CD4-positive, alpha-beta memory T cell (primary cell): ENCODE results near the gene KLK14. TPM values are rescaled to one million over a fixed set of nuclear protein-coding genes. Genes with fewer than 3 reads are reported as not detected.

Experiments used
- CTCF ChIA-PET: fragments of 350-600 bp; sonication (Branson Sonifier 250); formaldehyde crosslinking; loops from one replicate; lab custom pipeline; 2021; ENCODE audit warnings: inconsistent platforms; ENCODE audit not compliant: partially characterized antibody; lab: Charles Lee
- POLR2A ChIA-PET: fragments of 350-600 bp; sonication (Branson Sonifier 250); formaldehyde crosslinking; loops from one replicate; lab custom pipeline; 2021; ENCODE audit not compliant: partially characterized antibody; lab: Charles Lee
- DNase-seq, 5 donors: peaks; one replicate each; pipeline versions ENCODE4 v3.0.0 to v3.0.0-alpha.2; 2020 to 2022; ENCODE audit warnings: mixed read lengths in 1 of 5
- H3K27ac ChIP-seq: one replicate; pipeline ENCODE4 v1.7.0; 2013; ENCODE audit warnings: low read depth, low read length
- H3K27me3 ChIP-seq: 2 replicates; pipeline ENCODE4 v1.7.0; 2013; ENCODE audit warnings: mild to moderate bottlenecking, low read length, moderate library complexity; ENCODE audit not compliant: insufficient read depth
- H3K36me3 ChIP-seq: 2 replicates; pipeline ENCODE4 v1.7.0; 2013; ENCODE audit warnings: mild to moderate bottlenecking, low read length, moderate library complexity; ENCODE audit not compliant: insufficient read depth
- H3K4me1 ChIP-seq: 2 replicates; pipeline ENCODE4 v1.7.0; 2013; ENCODE audit warnings: mild to moderate bottlenecking, low read length, moderate library complexity; ENCODE audit not compliant: insufficient read depth
- H3K4me3 ChIP-seq, 2 donors: one replicate each; pipeline ENCODE4 v1.7.0; 2013; ENCODE audit warnings: low read length in 2 of 2, mild to moderate bottlenecking in 1 of 2
- H3K9me3 ChIP-seq, 2 donors: one replicate each; pipeline ENCODE4 v1.7.0; 2013; ENCODE audit warnings: low read length in 2 of 2, control low read depth in 1 of 2; ENCODE audit not compliant: control insufficient read depth in 1 of 2
- H3K27ac Mint-ChIP-seq, 7 donors: one replicate each; pipeline ENCODE4 v1.8.0; 2020 to 2021; ENCODE audit warnings: mixed read lengths in 7 of 7, mild to moderate bottlenecking in 6 of 7, inconsistent platforms in 3 of 7, moderate library complexity in 3 of 7
- H3K27me3 Mint-ChIP-seq, 2 donors: one replicate each; pipeline ENCODE4 v1.8.0; 2020 to 2021; ENCODE audit warnings: mixed read lengths in 2 of 2
- H3K36me3 Mint-ChIP-seq, 2 donors: one replicate each; pipeline ENCODE4 v1.8.0; 2020 to 2021; ENCODE audit warnings: mixed read lengths in 2 of 2, inconsistent platforms in 1 of 2, mild to moderate bottlenecking in 1 of 2
- H3K4me1 Mint-ChIP-seq, 4 donors: one replicate each; pipeline ENCODE4 v1.8.0; 2020 to 2021; ENCODE audit warnings: mixed read lengths in 4 of 4, mild to moderate bottlenecking in 1 of 4
- H3K4me3 Mint-ChIP-seq, 8 donors: one replicate each; pipeline ENCODE4 v1.8.0; 2020 to 2021; ENCODE audit warnings: mixed read lengths in 8 of 8, mild to moderate bottlenecking in 7 of 8, moderate library complexity in 6 of 8, inconsistent platforms in 3 of 8
- H3K9me3 Mint-ChIP-seq, 8 donors: one replicate each; pipeline ENCODE4 v1.8.0; 2020 to 2021; ENCODE audit warnings: mixed read lengths in 8 of 8, mild to moderate bottlenecking in 5 of 8, inconsistent platforms in 3 of 8, moderate library complexity in 1 of 8
- intact Hi-C: fragments of 100-400 bp; cut with micrococcal nuclease; formaldehyde crosslinking; loops from one replicate; pipeline ENCODE4 v1.15.1; 2023
- polyA plus RNA-seq, 2 donors: library from polyadenylated mRNA; unstranded; fragments of 300-500 nt; fragmentation: Illumina TruSeq; gene quantifications; one replicate each; pipeline ENCODE4 v1.2.3, GENCODE V29; 2021
- total RNA-seq, 2 experiments: library from RNA; stranded (reverse); gene quantifications; one replicate each; pipeline ENCODE4 v1.2.3, GENCODE V29; 2021

KLK14 gene
- total and polyA plus RNA-seq, 4 experiments from 2014 or later: 1.1 TPM; not detected in 3

- no peaks in the 10 kb centered on the region for H3K27me3 Mint-ChIP-seq
- POLR2A ChIA-PET: no interaction called here
- peaks cover 3 to 5% of the 10 kb centered on the region in 2 donors for H3K36me3 Mint-ChIP-seq
- peaks cover 46 to 81% (median 62%) of the 10 kb centered on the region in 4 donors for H3K4me1 Mint-ChIP-seq
- intact Hi-C loops: no loop called here
- H3K9me3 Mint-ChIP-seq: peaks cover 0 to 4% (median 0%) of the 10 kb centered on the region in 8 donors
- peak overlapping the region in 4 of 8 donors; percentile 18 to 59 (median 43) for H3K4me3 Mint-ChIP-seq
- Histone ChIP-seq H3K36me3 (no peaks in the 10 kb centered on the region), H3K9me3 (no peaks in the 10 kb centered on the region), H3K4me1 (peaks cover 62% of the 10 kb centered on the region), H3K4me3 (no peak overlapping the region), H3K27me3 (no peaks in the 10 kb centered on the region), H3K27ac (no peak overlapping the region)
- CTCF ChIA-PET: interaction anchor here (2.2 kb wide), 1 partner anchor 37 kb away, joined by 6 read pairs; no protein-coding TSS in a partner anchor
- H3K27ac Mint-ChIP-seq: peak overlapping the region in 5 of 7 donors; percentile 22 to 84 (median 57)
- no peak for DNase-seq
These were observed 38.6 kb upstream of the KLK14 start for GRCh38 chr19:51121257-51121656.

- Mint-ChIP-seq H3K27ac (peak overlapping the region in 1 of 7 donors; percentile 15), H3K9me3 (peaks cover 0 to 4% (median 0%) of the 10 kb centered on the region in 8 donors), H3K27me3 (no peaks in the 10 kb centered on the region), H3K4me3 (no peak overlapping the region), H3K4me1 (peaks cover 47 to 83% (median 64%) of the 10 kb centered on the region in 4 donors), H3K36me3 (peaks cover 3 to 5% of the 10 kb centered on the region in 2 donors)
- no peaks in the 10 kb centered on the region for H3K36me3 ChIP-seq
- H3K27me3 ChIP-seq: no peaks in the 10 kb centered on the region
- ChIA-PET POLR2A (interaction anchor here (0.6 kb wide), 1 partner anchor 10 kb away, joined by 3 read pairs; no protein-coding TSS in a partner anchor), CTCF (interaction anchor here (1.1 kb wide), 1 partner anchor 37 kb away, joined by 4 read pairs; no protein-coding TSS in a partner anchor)
- H3K4me1 ChIP-seq: peaks cover 66% of the 10 kb centered on the region
- intact Hi-C loops: no loop called here
- no peak overlapping the region for H3K4me3 ChIP-seq
- no peak for DNase-seq
- no peaks in the 10 kb centered on the region for H3K9me3 ChIP-seq
- no peak overlapping the region for H3K27ac ChIP-seq
These were observed 37.5 kb upstream of the KLK14 start for GRCh38 chr19:51120160-51120559.

GRCh38 chr19:51119611-51120010, 36.9 kb upstream of the KLK14 start:
- CTCF ChIA-PET: interaction anchor here (1.1 kb wide), 1 partner anchor 37 kb away, joined by 4 read pairs; no protein-coding TSS in a partner anchor
- H3K4me3 Mint-ChIP-seq: no peak overlapping the region
- peaks cover 3 to 5% of the 10 kb centered on the region in 2 donors for H3K36me3 Mint-ChIP-seq
- peaks cover 46 to 83% (median 64%) of the 10 kb centered on the region in 4 donors for H3K4me1 Mint-ChIP-seq
- intact Hi-C loops: no loop called here
- no peaks in the 10 kb centered on the region for H3K9me3 ChIP-seq
- no peak overlapping the region for H3K27ac ChIP-seq
- peaks cover 66% of the 10 kb centered on the region for H3K4me1 ChIP-seq
- peak overlapping the region in 1 of 7 donors; percentile 9 for H3K27ac Mint-ChIP-seq
- no peak for DNase-seq
- H3K36me3 ChIP-seq: no peaks in the 10 kb centered on the region
- POLR2A ChIA-PET: interaction anchor here (0.6 kb wide), 1 partner anchor 10 kb away, joined by 3 read pairs; no protein-coding TSS in a partner anchor
- no peaks in the 10 kb centered on the region for H3K27me3 ChIP-seq
- H3K9me3 Mint-ChIP-seq: peaks cover 0 to 4% (median 0%) of the 10 kb centered on the region in 8 donors
- no peak overlapping the region for H3K4me3 ChIP-seq
- no peaks in the 10 kb centered on the region for H3K27me3 Mint-ChIP-seq

GRCh38 chr19:51119101-51119500, 36.4 kb upstream of the KLK14 start:
- Histone ChIP-seq H3K9me3 (no peaks in the 10 kb centered on the region), H3K36me3 (no peaks in the 10 kb centered on the region), H3K4me1 (peaks cover 66% of the 10 kb centered on the region), H3K27me3 (no peaks in the 10 kb centered on the region), H3K4me3 (no peak overlapping the region), H3K27ac (no peak overlapping the region)
- peak overlapping the region in 4 of 7 donors; percentile 5 to 48 (median 26) for H3K27ac Mint-ChIP-seq
- peaks cover 48 to 83% (median 64%) of the 10 kb centered on the region in 4 donors for H3K4me1 Mint-ChIP-seq
- peak overlapping the region in 3 of 8 donors; percentile 21 to 39 (median 36) for H3K4me3 Mint-ChIP-seq
- POLR2A ChIA-PET: interaction anchor here (0.6 kb wide), 1 partner anchor 322 kb away, joined by 4 read pairs; no protein-coding TSS in a partner anchor
- peaks cover 0 to 4% (median 0%) of the 10 kb centered on the region in 8 donors for H3K9me3 Mint-ChIP-seq
- no peak for DNase-seq
- CTCF ChIA-PET: no interaction called here
- intact Hi-C loops: no loop called here
- H3K27me3 Mint-ChIP-seq: no peaks in the 10 kb centered on the region
- H3K36me3 Mint-ChIP-seq: peaks cover 3 to 5% of the 10 kb centered on the region in 2 donors

- Histone ChIP-seq H3K4me3 (no peak overlapping the region), H3K9me3 (no peaks in the 10 kb centered on the region), H3K27ac (no peak overlapping the region), H3K27me3 (no peaks in the 10 kb centered on the region), H3K36me3 (no peaks in the 10 kb centered on the region), H3K4me1 (peaks cover 46% of the 10 kb centered on the region)
- H3K4me3 Mint-ChIP-seq: peak overlapping the region in 7 of 8 donors; percentile 17 to 74 (median 32)
- ChIA-PET CTCF (no interaction called here), POLR2A (no interaction called here)
- DNase-seq: peak in 2 of 5 donors; percentile 12 to 45
- no peaks in the 10 kb centered on the region for H3K36me3 Mint-ChIP-seq
- intact Hi-C loops: no loop called here
- peak overlapping the region in 5 of 7 donors; percentile 27 to 72 (median 57) for H3K27ac Mint-ChIP-seq
- H3K27me3 Mint-ChIP-seq: no peaks in the 10 kb centered on the region
- peaks cover 34 to 63% (median 48%) of the 10 kb centered on the region in 4 donors for H3K4me1 Mint-ChIP-seq
- peaks cover 0 to 3% (median 0%) of the 10 kb centered on the region in 8 donors for H3K9me3 Mint-ChIP-seq
These were observed 34.1 kb upstream of the KLK14 start for GRCh38 chr19:51116736-51117286.

- H3K36me3 ChIP-seq: no peaks in the 10 kb centered on the region
- intact Hi-C loops: no loop called here
- Mint-ChIP-seq H3K27me3 (no peaks in the 10 kb centered on the region), H3K9me3 (no peaks in the 10 kb centered on the region), H3K27ac (peak overlapping the region in 4 of 7 donors; percentile 9 to 76 (median 50)), H3K36me3 (no peaks in the 10 kb centered on the region), H3K4me1 (peaks cover 26 to 43% (median 34%) of the 10 kb centered on the region in 4 donors), H3K4me3 (peak overlapping the region in 4 of 8 donors; percentile 13 to 46 (median 32))
- POLR2A ChIA-PET: interaction anchor here (1.1 kb wide), 1 partner anchor 14 kb away, joined by 4 read pairs; no protein-coding TSS in a partner anchor
- DNase-seq: peak in 2 of 5 donors; percentile 31 to 33
- H3K9me3 ChIP-seq: no peaks in the 10 kb centered on the region
- H3K4me1 ChIP-seq: peaks cover 38% of the 10 kb centered on the region
- CTCF ChIA-PET: interaction anchor here (1.0 to 1.5 kb wide), 3 partner anchors 15 to 44 kb away, joined by 3 to 4 read pairs (median 3); no protein-coding TSS in a partner anchor
- no peak overlapping the region for H3K4me3 ChIP-seq
- H3K27ac ChIP-seq: no peak overlapping the region
- H3K27me3 ChIP-seq: no peaks in the 10 kb centered on the region
These were observed 31.5 kb upstream of the KLK14 start for GRCh38 chr19:51114087-51114729.
